Heart left ventricle (tissue), 13 donors: ENCODE results near the gene CTU1.

Source experiments
- CTCF ChIP-seq, 12 donors: fragments of 200-600 bp; sonication (generic) in 4 of 12; IDR thresholded peaks; one replicate each; pipeline versions ENCODE4 v1.5.0 to v1.8.0; 2018 to 2022; ENCODE audit warnings: antibody characterized with exemption in 12 of 12, mild to moderate bottlenecking in 5 of 12
- POLR2A ChIP-seq, 2 donors: fragments of 450-650 bp; IDR thresholded peaks; one replicate each; pipeline ENCODE4 v1.6.1; 2017; ENCODE audit warnings: antibody characterized with exemption in 2 of 2, mild to moderate bottlenecking in 2 of 2, moderate library complexity in 2 of 2
- donor health status: ischemic (EF 13 %, LVEDD 7.1; RV severe dilation, severe dysfunction).
- donor health status: DM: no; HTN: yes; CAD: no.
- donor health status: DM: no; HTN: no; CAD: no.
- donor health status: ischemic (EF 25% LVEDD 6.9; RV normal size, moderate dysfunction).
- donor health status: ischemic (EF 25% LVEDD 5.7; RV mildly dilated, moderate dysfunction).
- donor health status: ischemic (EF 35%, LVEDD 5.7; RV mildly dilated, moderate dysfunction).
- donor health status: nonischemic (EF 11% LVEDD 7.7; RV severe dilation, severe dysfunction).
- donor health status: DM: yes; HTN: yes; CAD: no.
- donor health status: PGD.
- donor health status: ischemic (EF 29% LVEDD 5.4; RV normal size, mild dysfunction).
- donor health status: nonischemic (EF 23%, LVEDD 6.1; RV moderate dilation, normal function).

GRCh38 chr19:51136851-51137551 is 28.8 kb upstream of the CTU1 start:
- TF ChIP-seq POLR2A (IDR thresholded peaks at IDR 0.05) (no peak), CTCF (IDR thresholded peaks at IDR 0.05) (no peak)
